Thymus (tissue), 11 donors: ENCODE results near the gene SLC9A1. TPM values are rescaled to one million over a fixed set of nuclear protein-coding genes. Genes with fewer than 3 reads are reported as not detected.
A peak's percentile ranks its signal among the peaks of the same experiment; 100 is the strongest.

Experiments
- DNase-seq, 9 donors: peaks; one replicate each; pipeline ENCODE4 v3.0.0-alpha.2; 2013; ENCODE audit warnings: low spot score in 9 of 9, low read depth in 6 of 9, missing footprints in 1 of 9
- H3K27ac ChIP-seq, 2 donors: one replicate each; pipeline ENCODE4 v1.5.1; 2013; ENCODE audit warnings: control low read depth in 1 of 2, low read depth in 1 of 2, low read length in 1 of 2, mild to moderate bottlenecking in 1 of 2, moderate library complexity in 1 of 2
- H3K27me3 ChIP-seq, 2 donors: one replicate each; pipeline ENCODE4 v1.5.1; 2013; ENCODE audit warnings: low read length in 1 of 2; ENCODE audit not compliant: control insufficient read depth in 2 of 2, insufficient read depth in 1 of 2
- H3K36me3 ChIP-seq, 2 donors: one replicate each; pipeline ENCODE4 v1.5.1; 2013; ENCODE audit warnings: low read length in 1 of 2, mild to moderate bottlenecking in 1 of 2, moderate library complexity in 1 of 2; ENCODE audit not compliant: control insufficient read depth in 2 of 2, insufficient read depth in 2 of 2
- H3K4me1 ChIP-seq, 2 donors: one replicate each; pipeline ENCODE4 v1.5.1; 2013; ENCODE audit warnings: low read length in 2 of 2; ENCODE audit not compliant: control insufficient read depth in 2 of 2, insufficient read depth in 2 of 2
- H3K4me3 ChIP-seq, 2 donors: one replicate each; pipeline ENCODE4 v1.5.1; 2013; ENCODE audit warnings: low read length in 2 of 2, control low read depth in 1 of 2, mild to moderate bottlenecking in 1 of 2
- H3K9me3 ChIP-seq, 2 donors: one replicate each; pipeline ENCODE4 v1.5.1; 2013; ENCODE audit warnings: low read length in 1 of 2, mild to moderate bottlenecking in 1 of 2; ENCODE audit not compliant: control insufficient read depth in 2 of 2, insufficient read depth in 1 of 2
- WGBS: extraction: QIAGEN DNeasy Blood & Tissue Kit; methylation state at CpG from one replicate; pipeline ENCODE4 v1.1.7; 2013; 5-methylcytosine and 5-hydroxymethylcytosine counted together
- polyA plus RNA-seq: library from polyadenylated mRNA; stranded (reverse); fragments of 200-250 nt; gene quantifications from one replicate; pipeline ENCODE4 v1.2.3, GENCODE V29; 2013
- total RNA-seq: library from RNA; stranded (reverse); fragments of 120-200 nt; gene quantifications from one replicate; pipeline ENCODE4 v1.2.4, GENCODE V29; 2013
- donor health status: healthy.

The SLC9A1 gene
- total and polyA plus RNA-seq, 2 donors, result 1.7 to 11.1 TPM

DNA sequence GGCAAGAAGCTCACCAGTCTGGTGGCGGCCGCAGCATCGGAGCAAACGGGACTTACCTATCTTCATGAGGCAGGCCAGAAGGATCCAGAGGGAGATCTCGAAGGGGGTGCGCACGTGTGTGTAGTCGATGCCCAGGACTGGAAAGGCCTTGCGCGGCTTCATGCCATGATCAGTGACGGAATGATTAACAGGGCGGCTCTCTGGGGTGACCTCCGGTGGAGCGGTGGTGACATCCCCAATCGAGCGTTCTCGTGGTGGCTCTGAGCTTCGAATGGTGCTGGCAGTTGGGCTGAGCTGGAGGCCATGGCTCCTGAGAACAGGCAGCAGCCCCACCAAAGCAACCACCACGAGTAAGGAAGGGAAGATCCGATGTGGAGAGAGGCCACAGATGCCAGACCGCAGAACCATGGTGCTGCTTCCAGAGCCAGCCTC is 982 bp downstream of the SLC9A1 start:
- peaks cover 0 to 1% of the 10 kb centered on the region in 2 donors for H3K36me3 ChIP-seq
- peaks cover 27 to 50% of the 10 kb centered on the region in 2 donors for H3K4me1 ChIP-seq
- H3K9me3 ChIP-seq, result no peaks in the 10 kb centered on the region
- 93% methylated on average over 21 of the region's 21 CpGs for WGBS
- H3K27ac ChIP-seq, result peak overlapping the region in 1 of 2 donors; percentile 33
- no peak for DNase-seq
- peak overlapping the region; percentile 81 to 83 for H3K4me3 ChIP-seq
- H3K27me3 ChIP-seq, result no peaks in the 10 kb centered on the region

DNA sequence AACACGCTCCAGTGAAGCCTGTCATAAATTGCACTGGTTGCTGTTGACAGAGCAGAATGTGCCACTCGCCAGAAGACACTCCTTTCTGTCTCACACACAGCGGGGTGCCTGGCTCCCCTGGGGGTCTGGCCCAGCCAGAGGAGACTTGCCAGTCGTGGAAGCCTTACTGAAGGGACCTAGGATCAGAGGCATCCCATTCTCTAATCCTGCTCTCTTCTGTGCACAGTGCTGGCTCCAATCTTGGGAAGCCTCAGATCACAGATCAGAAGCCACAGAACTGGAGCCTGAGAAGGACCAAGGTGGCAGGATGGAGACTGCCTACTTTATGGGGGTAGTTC is 1.4 kb downstream of the SLC9A1 start:
- Histone ChIP-seq H3K4me3 (peak overlapping the region; percentile 81 to 83), H3K27ac (peak overlapping the region in 1 of 2 donors; percentile 33), H3K9me3 (peaks cover 0 to 4% of the 10 kb centered on the region in 2 donors), H3K4me1 (peaks cover 27 to 54% of the 10 kb centered on the region in 2 donors), H3K36me3 (peaks cover 0 to 2% of the 10 kb centered on the region in 2 donors), H3K27me3 (no peaks in the 10 kb centered on the region)
- WGBS, result 86% methylated on average over 4 of the region's 4 CpGs
- no peak for DNase-seq

DNA sequence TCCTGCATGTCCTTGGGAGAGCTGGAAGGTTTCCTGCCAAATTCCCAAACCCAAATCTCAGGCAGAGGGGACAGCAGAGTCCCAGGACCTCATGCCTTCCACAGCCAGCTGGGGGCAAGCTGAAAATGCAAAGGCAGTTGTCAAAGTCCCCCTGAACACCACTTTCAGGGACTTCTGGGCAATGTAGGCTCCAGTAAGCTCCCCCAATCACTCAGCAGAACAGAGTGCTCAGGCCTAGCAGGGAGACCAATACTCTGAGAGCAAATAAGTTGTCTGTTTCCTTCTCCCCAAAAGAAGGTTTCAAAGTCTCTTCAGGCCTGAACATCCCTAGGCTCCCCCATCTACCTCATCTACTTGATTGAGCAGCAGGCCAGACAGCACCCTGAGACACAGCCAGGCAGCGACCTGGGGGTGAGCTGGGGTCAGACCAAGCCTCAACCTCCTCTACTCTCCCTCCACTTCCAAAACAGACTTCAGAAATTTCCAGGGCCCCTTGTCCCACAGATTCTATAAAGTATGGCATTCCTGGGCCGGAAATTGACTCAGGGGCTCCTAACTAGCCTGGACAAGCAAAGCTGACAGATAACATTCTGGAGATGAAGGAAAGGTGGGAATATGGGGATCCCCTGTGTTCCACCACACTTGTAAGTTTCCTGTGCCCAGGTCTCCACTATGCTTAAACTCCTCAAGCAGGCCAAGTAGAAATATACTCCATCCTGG is 1.9 kb downstream of the SLC9A1 start:
- Histone ChIP-seq H3K27ac (peak overlapping the region in 1 of 2 donors; percentile 54), H3K4me3 (peak overlapping the region; percentile 81 to 83), H3K9me3 (peaks cover 0 to 4% of the 10 kb centered on the region in 2 donors), H3K27me3 (no peaks in the 10 kb centered on the region), H3K36me3 (peaks cover 0 to 2% of the 10 kb centered on the region in 2 donors), H3K4me1 (peaks cover 27 to 54% of the 10 kb centered on the region in 2 donors)
- WGBS, result 92% methylated on average over 2 of the region's 2 CpGs
- no peak for DNase-seq

DNA sequence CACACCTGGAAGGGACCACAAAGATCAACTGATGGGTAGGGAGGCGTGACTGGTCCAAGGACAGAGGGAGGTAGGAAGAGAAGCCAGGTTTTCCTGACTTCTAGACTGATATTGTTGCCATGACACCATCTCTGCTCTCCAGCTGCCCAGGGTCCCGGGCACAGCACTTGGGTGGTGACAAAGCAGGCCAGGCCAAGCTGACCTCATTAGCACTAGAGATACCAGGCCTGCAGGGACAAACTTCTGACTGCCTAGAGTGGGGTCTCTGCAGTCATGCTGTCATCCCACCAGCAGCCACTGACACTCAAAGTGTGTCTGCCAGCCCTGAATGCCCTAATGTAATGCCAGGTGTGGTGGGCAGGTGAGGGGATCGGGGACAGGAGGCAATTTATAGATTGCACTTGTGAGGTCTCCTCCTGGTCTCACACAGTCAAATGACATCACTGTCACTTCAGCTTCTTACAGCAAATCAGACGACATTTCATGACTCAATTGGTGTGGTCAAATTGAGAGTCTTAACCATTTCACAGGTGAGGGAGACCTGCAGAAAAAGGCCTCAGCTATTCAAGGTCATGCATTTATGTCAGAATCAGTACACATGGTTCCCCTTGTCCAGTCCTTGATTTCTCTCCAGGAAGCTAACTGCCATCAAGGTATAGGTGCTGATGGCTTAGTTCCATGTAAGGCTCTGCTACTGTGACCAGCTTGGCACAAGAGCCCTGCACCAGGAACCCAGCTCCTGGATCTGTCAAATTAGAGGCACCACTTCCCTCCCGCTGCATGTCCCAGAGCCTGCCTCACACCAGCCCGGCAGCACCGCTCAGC is 2.7 kb downstream of the SLC9A1 start:
- DNase-seq, result no peak
- H3K27ac ChIP-seq, result peak overlapping the region in 1 of 2 donors; percentile 9
- 87% methylated on average over 7 of the region's 7 CpGs for WGBS
- no peaks in the 10 kb centered on the region for H3K27me3 ChIP-seq
- peaks cover 0 to 2% of the 10 kb centered on the region in 2 donors for H3K36me3 ChIP-seq
- peaks cover 0 to 4% of the 10 kb centered on the region in 2 donors for H3K9me3 ChIP-seq
- no peak overlapping the region for H3K4me3 ChIP-seq
- H3K4me1 ChIP-seq, result peaks cover 27 to 54% of the 10 kb centered on the region in 2 donors

DNA sequence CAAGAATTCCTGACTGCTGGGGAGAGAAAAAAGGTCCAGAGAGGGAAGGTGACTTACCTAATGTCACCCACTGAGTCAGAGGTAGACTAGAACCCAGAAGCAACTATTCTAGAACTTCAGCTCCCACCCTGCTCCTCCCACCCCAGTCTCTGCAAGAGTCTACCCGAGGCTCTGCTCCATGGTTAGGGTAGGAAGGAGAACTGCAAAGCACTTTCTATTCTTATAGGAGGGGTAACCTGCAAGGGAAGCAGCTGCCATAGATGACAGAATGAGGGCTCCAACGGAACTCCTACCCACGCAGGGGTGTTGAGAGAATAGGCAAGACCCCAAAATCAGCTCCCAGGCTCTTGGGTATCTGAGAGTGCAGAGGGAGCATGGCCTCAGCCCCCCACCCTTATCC is 4.3 kb downstream of the SLC9A1 start:
- Histone ChIP-seq H3K4me3 (no peak overlapping the region), H3K27ac (no peak overlapping the region), H3K9me3 (peaks cover 0 to 4% of the 10 kb centered on the region in 2 donors), H3K4me1 (peaks cover 27 to 53% of the 10 kb centered on the region in 2 donors), H3K27me3 (no peaks in the 10 kb centered on the region), H3K36me3 (peaks cover 4% of the 10 kb centered on the region in 2 donors)
- DNase-seq, result no peak
- 82% methylated on average over 3 of the region's 3 CpGs for WGBS

DNA sequence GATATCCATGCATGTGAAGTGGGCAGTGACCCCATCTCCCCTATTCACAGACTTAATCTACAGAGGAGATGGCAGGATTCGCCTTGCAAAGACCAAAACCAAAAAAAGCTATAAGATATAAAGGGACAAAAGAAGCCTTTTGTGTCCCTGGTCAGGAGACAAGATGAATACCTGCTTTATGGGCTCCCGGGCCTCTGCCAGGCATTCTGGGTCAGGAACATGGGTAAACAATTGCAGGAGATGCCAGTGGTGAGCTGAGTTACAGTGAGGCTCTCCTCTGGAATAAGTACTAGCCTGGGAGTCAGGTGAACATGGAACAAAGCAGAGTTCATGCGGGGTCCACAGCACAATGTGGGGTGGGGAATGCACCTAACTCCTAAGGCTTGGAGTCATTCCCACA is 4.7 kb downstream of the SLC9A1 start:
- H3K36me3 ChIP-seq, result peaks cover 4 to 5% of the 10 kb centered on the region in 2 donors
- no peak overlapping the region for H3K4me3 ChIP-seq
- no peaks in the 10 kb centered on the region for H3K27me3 ChIP-seq
- WGBS, result 98% methylated on average over 3 of the region's 3 CpGs
- DNase-seq, result no peak
- H3K9me3 ChIP-seq, result peaks cover 0 to 4% of the 10 kb centered on the region in 2 donors
- H3K4me1 ChIP-seq, result peaks cover 27 to 51% of the 10 kb centered on the region in 2 donors
- no peak overlapping the region for H3K27ac ChIP-seq

DNA sequence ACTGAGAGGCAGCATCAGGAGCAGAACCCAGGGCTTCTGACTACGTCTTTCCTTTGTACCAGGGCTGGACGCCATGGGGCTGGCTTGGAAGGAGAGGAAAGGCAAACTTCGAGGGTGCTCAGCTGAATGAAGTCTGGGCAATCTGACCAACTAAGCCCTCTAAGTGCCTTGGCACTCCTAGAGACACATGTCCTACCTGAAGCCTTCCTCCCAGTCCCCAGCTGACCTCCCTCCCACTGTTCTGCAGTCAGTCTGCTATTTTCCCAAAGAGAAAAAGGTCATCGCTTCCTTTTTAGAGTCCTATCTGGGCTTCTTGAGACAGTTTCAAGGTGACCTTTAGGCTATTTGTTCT is 5.2 kb downstream of the SLC9A1 start:
- DNase-seq, result no peak
- Histone ChIP-seq H3K27me3 (no peaks in the 10 kb centered on the region), H3K4me1 (peaks cover 27 to 51% of the 10 kb centered on the region in 2 donors), H3K9me3 (peaks cover 0 to 4% of the 10 kb centered on the region in 2 donors), H3K4me3 (no peak overlapping the region), H3K36me3 (peaks cover 4 to 7% of the 10 kb centered on the region in 2 donors), H3K27ac (no peak overlapping the region)
- 99% methylated on average over 4 of the region's 4 CpGs for WGBS

DNA sequence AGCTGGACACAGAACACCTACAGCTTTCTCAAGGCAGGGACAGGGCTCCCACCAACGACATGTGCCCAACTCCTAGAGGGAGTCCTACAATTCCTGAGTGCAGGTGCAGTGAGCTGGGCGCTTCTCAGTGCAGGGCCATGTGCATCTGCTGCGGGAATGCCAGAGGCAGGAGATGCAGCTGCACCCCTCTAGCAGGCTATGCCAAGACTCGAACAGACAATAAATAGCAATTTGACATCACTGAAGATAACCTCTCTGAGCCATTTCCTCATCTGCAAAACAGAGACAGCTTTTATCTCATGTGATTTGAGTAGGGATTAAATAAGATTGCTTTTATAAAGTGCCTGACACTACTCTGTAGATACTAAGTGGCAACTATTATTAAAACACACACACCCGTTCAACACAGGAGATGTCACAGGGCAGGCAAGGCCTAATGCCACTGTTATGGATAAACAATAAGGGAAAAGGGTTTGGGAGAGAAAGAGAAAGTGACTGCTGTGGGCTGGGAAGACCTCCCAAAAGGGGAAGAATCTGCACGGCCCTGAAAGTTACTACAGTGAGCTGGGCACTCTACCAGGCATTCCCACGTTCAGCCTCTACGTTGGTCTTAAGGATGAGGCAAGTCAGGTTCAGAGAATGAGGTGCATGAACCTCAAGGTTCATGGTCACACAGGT is 5.7 kb downstream of the SLC9A1 start:
- H3K4me1 ChIP-seq, result peaks cover 23 to 46% of the 10 kb centered on the region in 2 donors
- peaks cover 4 to 7% of the 10 kb centered on the region in 2 donors for H3K36me3 ChIP-seq
- no peak for DNase-seq
- no peak overlapping the region for H3K4me3 ChIP-seq
- 84% methylated on average over 8 of the region's 8 CpGs for WGBS
- no peak overlapping the region for H3K27ac ChIP-seq
- no peaks in the 10 kb centered on the region for H3K27me3 ChIP-seq
- peaks cover 0 to 4% of the 10 kb centered on the region in 2 donors for H3K9me3 ChIP-seq
